ENCODE measurements around the gene IFT122.

The IFT122 gene

DNA sequence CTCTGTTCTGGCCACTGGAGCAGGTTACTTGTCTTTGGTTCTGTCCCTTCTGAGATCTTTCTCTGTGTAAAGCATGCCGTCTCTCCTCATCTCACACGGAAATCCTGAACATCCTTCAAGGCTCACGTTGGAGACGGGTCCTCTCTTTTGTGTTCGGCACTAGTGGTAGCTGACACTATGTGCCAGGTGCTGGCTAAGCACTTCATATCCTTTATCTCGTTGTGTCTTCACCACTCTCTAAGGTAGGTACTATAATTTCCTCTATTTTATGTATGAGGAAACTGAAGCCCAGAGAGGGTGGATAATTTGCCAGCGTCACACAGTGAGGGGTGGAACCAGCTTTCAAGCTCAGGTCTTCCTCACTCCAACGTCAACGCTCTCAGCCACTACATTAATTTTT lies 1.2 kb downstream of the IFT122 start:
- H3K9ac ChIP-seq (ENCODE audit: low read length in 2 of 2), result peak overlapping the region; percentile 74 to 78
- no peaks in the 10 kb centered on the region for H3K27me3 ChIP-seq (ENCODE audit: control insufficient read depth in 1 of 2, insufficient read depth in 2 of 2, low read length in 2 of 2)
- peaks cover 4 to 7% of the 10 kb centered on the region in 2 donors for H3K36me3 ChIP-seq (ENCODE audit: control insufficient read depth in 2 of 2, insufficient read depth in 2 of 2, low read length in 2 of 2)
- H3K9me3 ChIP-seq (ENCODE audit: control insufficient read depth in 2 of 2, low read length in 2 of 2), result no peaks in the 10 kb centered on the region
- peak overlapping the region; percentile 33 for H3K27ac ChIP-seq (ENCODE audit: low read length)
- peak overlapping the region; percentile 94 to 99 for H3K4me3 ChIP-seq (ENCODE audit: low read length in 2 of 2)
- H3K4me1 ChIP-seq (ENCODE audit: control insufficient read depth, insufficient read depth, low read length), result peaks cover 18% of the 10 kb centered on the region

GRCh38 chr3:129441782-129442181 lies 1.8 kb downstream of the IFT122 start:
- peak overlapping the region; percentile 29 to 78 for H3K9ac ChIP-seq (ENCODE audit: low read length in 2 of 2)
- H3K27me3 ChIP-seq (ENCODE audit: control insufficient read depth in 1 of 2, insufficient read depth in 2 of 2, low read length in 2 of 2), result no peaks in the 10 kb centered on the region
- peak overlapping the region in 1 of 2 donors; percentile 99 for H3K4me3 ChIP-seq (ENCODE audit: low read length in 2 of 2)
- H3K9me3 ChIP-seq (ENCODE audit: control insufficient read depth in 2 of 2, low read length in 2 of 2), result no peaks in the 10 kb centered on the region
- peak overlapping the region; percentile 33 for H3K27ac ChIP-seq (ENCODE audit: low read length)
- H3K4me1 ChIP-seq (ENCODE audit: control insufficient read depth, insufficient read depth, low read length), result peaks cover 18% of the 10 kb centered on the region
- peaks cover 3 to 4% of the 10 kb centered on the region in 2 donors for H3K36me3 ChIP-seq (ENCODE audit: control insufficient read depth in 2 of 2, insufficient read depth in 2 of 2, low read length in 2 of 2)

- Histone ChIP-seq H3K9me3 (ENCODE audit: control insufficient read depth in 2 of 2, low read length in 2 of 2) (no peaks in the 10 kb centered on the region), H3K27ac (ENCODE audit: low read length) (peak overlapping the region; percentile 33), H3K4me1 (ENCODE audit: control insufficient read depth, insufficient read depth, low read length) (peaks cover 18% of the 10 kb centered on the region), H3K9ac (ENCODE audit: low read length in 2 of 2) (no peak overlapping the region), H3K27me3 (ENCODE audit: control insufficient read depth in 1 of 2, insufficient read depth in 2 of 2, low read length in 2 of 2) (no peaks in the 10 kb centered on the region), H3K36me3 (ENCODE audit: control insufficient read depth in 2 of 2, insufficient read depth in 2 of 2, low read length in 2 of 2) (peaks cover 0 to 3% of the 10 kb centered on the region in 2 donors), H3K4me3 (ENCODE audit: low read length in 2 of 2) (peak overlapping the region in 1 of 2 donors; percentile 8)
Observed at GRCh38 chr3:129442486-129442885, 2.5 kb downstream of the IFT122 start.

- H3K4me1 ChIP-seq (ENCODE audit: control insufficient read depth, insufficient read depth, low read length), result peaks cover 18% of the 10 kb centered on the region
- H3K27me3 ChIP-seq (ENCODE audit: control insufficient read depth in 1 of 2, insufficient read depth in 2 of 2, low read length in 2 of 2), result no peaks in the 10 kb centered on the region
- H3K9ac ChIP-seq (ENCODE audit: low read length in 2 of 2), result no peak overlapping the region
- H3K4me3 ChIP-seq (ENCODE audit: low read length in 2 of 2), result peak overlapping the region in 1 of 2 donors; percentile 8
- H3K9me3 ChIP-seq (ENCODE audit: control insufficient read depth in 2 of 2, low read length in 2 of 2), result no peaks in the 10 kb centered on the region
- H3K27ac ChIP-seq (ENCODE audit: low read length), result no peak overlapping the region
- H3K36me3 ChIP-seq (ENCODE audit: control insufficient read depth in 2 of 2, insufficient read depth in 2 of 2, low read length in 2 of 2), result no peaks in the 10 kb centered on the region
Observed at GRCh38 chr3:129442947-129443346, 2.9 kb downstream of the IFT122 start.

GRCh38 chr3:129445471-129445870 lies 5.4 kb downstream of the IFT122 start:
- Histone ChIP-seq H3K9ac (ENCODE audit: low read length in 2 of 2) (no peak overlapping the region), H3K4me3 (ENCODE audit: low read length in 2 of 2) (no peak overlapping the region), H3K4me1 (ENCODE audit: control insufficient read depth, insufficient read depth, low read length) (peaks cover 14% of the 10 kb centered on the region), H3K27ac (ENCODE audit: low read length) (no peak overlapping the region), H3K9me3 (ENCODE audit: control insufficient read depth in 2 of 2, low read length in 2 of 2) (no peaks in the 10 kb centered on the region), H3K36me3 (ENCODE audit: control insufficient read depth in 2 of 2, insufficient read depth in 2 of 2, low read length in 2 of 2) (no peaks in the 10 kb centered on the region), H3K27me3 (ENCODE audit: control insufficient read depth in 1 of 2, insufficient read depth in 2 of 2, low read length in 2 of 2) (no peaks in the 10 kb centered on the region)

DNA sequence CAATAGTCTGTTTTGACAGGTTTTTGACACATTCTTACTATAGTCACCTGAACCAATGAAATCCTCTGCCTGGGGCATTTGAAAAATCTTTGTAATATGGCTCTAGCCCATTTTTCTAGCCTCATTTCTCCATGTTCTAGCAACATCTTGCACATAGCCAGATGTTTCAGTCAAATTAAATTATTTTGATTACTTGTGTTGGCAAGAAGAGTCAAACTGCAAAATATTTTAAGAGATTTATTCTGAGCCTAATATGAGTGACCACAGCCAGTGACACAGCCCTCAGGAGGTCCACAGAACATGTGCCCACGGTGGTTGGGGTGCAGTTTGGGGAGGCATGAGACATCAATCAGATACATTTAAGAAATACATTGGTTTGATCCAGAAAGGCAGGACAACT lies 6.9 kb downstream of the IFT122 start:
- H3K36me3 ChIP-seq (ENCODE audit: control insufficient read depth in 2 of 2, insufficient read depth in 2 of 2, low read length in 2 of 2), result peaks cover 0 to 3% of the 10 kb centered on the region in 2 donors
- H3K9me3 ChIP-seq (ENCODE audit: control insufficient read depth in 2 of 2, low read length in 2 of 2), result no peaks in the 10 kb centered on the region
- no peak overlapping the region for H3K9ac ChIP-seq (ENCODE audit: low read length in 2 of 2)
- H3K27me3 ChIP-seq (ENCODE audit: control insufficient read depth in 1 of 2, insufficient read depth in 2 of 2, low read length in 2 of 2), result no peaks in the 10 kb centered on the region
- H3K4me3 ChIP-seq (ENCODE audit: low read length in 2 of 2), result no peak overlapping the region
- peaks cover 2% of the 10 kb centered on the region for H3K4me1 ChIP-seq (ENCODE audit: control insufficient read depth, insufficient read depth, low read length)
- H3K27ac ChIP-seq (ENCODE audit: low read length), result no peak overlapping the region

GRCh38 chr3:129448186-129448895 lies 8.3 kb downstream of the IFT122 start:
- peaks cover 8 to 16% of the 10 kb centered on the region in 2 donors for H3K36me3 ChIP-seq (ENCODE audit: control insufficient read depth in 2 of 2, insufficient read depth in 2 of 2, low read length in 2 of 2)
- H3K9me3 ChIP-seq (ENCODE audit: control insufficient read depth in 2 of 2, low read length in 2 of 2), result no peaks in the 10 kb centered on the region
- H3K9ac ChIP-seq (ENCODE audit: low read length in 2 of 2), result no peak overlapping the region
- H3K4me3 ChIP-seq (ENCODE audit: low read length in 2 of 2), result no peak overlapping the region
- H3K4me1 ChIP-seq (ENCODE audit: control insufficient read depth, insufficient read depth, low read length), result no peaks in the 10 kb centered on the region
- H3K27me3 ChIP-seq (ENCODE audit: control insufficient read depth in 1 of 2, insufficient read depth in 2 of 2, low read length in 2 of 2), result no peaks in the 10 kb centered on the region
- H3K27ac ChIP-seq (ENCODE audit: low read length), result no peak overlapping the region

- peaks cover 11 to 27% of the 10 kb centered on the region in 2 donors for H3K36me3 ChIP-seq (ENCODE audit: control insufficient read depth in 2 of 2, insufficient read depth in 2 of 2, low read length in 2 of 2)
- no peaks in the 10 kb centered on the region for H3K4me1 ChIP-seq (ENCODE audit: control insufficient read depth, insufficient read depth, low read length)
- no peaks in the 10 kb centered on the region for H3K27me3 ChIP-seq (ENCODE audit: control insufficient read depth in 1 of 2, insufficient read depth in 2 of 2, low read length in 2 of 2)
- H3K9ac ChIP-seq (ENCODE audit: low read length in 2 of 2), result no peak overlapping the region
- no peaks in the 10 kb centered on the region for H3K9me3 ChIP-seq (ENCODE audit: control insufficient read depth in 2 of 2, low read length in 2 of 2)
- H3K27ac ChIP-seq (ENCODE audit: low read length), result no peak overlapping the region
- no peak overlapping the region for H3K4me3 ChIP-seq (ENCODE audit: low read length in 2 of 2)
Observed at GRCh38 chr3:129449279-129450115, 9.5 kb downstream of the IFT122 start.

DNA sequence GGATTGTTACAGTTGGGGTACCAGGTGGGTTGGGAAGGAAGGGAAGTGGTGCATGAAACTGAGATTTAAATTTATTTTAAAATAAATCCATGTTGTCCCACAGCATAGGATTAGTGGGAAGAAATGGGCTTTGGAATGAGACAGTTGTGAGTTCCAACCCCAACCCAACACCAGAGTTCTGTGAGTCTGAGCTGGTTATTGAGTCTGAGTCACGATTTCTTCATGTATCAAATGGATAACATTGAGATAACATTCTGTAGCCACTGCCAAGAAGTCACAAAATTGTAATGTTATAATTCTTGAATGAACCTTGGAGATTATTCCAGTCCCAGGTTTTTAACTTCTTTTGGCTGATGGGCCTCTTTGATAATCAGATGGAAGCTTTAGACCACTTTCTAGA lies 13.7 kb downstream of the IFT122 start:
- H3K4me3 ChIP-seq (ENCODE audit: low read length in 2 of 2), result no peak overlapping the region
- peaks cover 25 to 37% of the 10 kb centered on the region in 2 donors for H3K36me3 ChIP-seq (ENCODE audit: control insufficient read depth in 2 of 2, insufficient read depth in 2 of 2, low read length in 2 of 2)
- H3K9me3 ChIP-seq (ENCODE audit: control insufficient read depth in 2 of 2, low read length in 2 of 2), result no peaks in the 10 kb centered on the region
- H3K4me1 ChIP-seq (ENCODE audit: control insufficient read depth, insufficient read depth, low read length), result no peaks in the 10 kb centered on the region
- H3K9ac ChIP-seq (ENCODE audit: low read length in 2 of 2), result no peak overlapping the region
- H3K27ac ChIP-seq (ENCODE audit: low read length), result no peak overlapping the region
- H3K27me3 ChIP-seq (ENCODE audit: control insufficient read depth in 1 of 2, insufficient read depth in 2 of 2, low read length in 2 of 2), result no peaks in the 10 kb centered on the region

GRCh38 chr3:129460155-129460554 lies 20.1 kb downstream of the IFT122 start:
- Histone ChIP-seq H3K36me3 (ENCODE audit: control insufficient read depth in 2 of 2, insufficient read depth in 2 of 2, low read length in 2 of 2) (peaks cover 15 to 29% of the 10 kb centered on the region in 2 donors), H3K4me3 (ENCODE audit: low read length in 2 of 2) (no peak overlapping the region), H3K27ac (ENCODE audit: low read length) (no peak overlapping the region), H3K27me3 (ENCODE audit: control insufficient read depth in 1 of 2, insufficient read depth in 2 of 2, low read length in 2 of 2) (no peaks in the 10 kb centered on the region), H3K9me3 (ENCODE audit: control insufficient read depth in 2 of 2, low read length in 2 of 2) (no peaks in the 10 kb centered on the region), H3K4me1 (ENCODE audit: control insufficient read depth, insufficient read depth, low read length) (no peaks in the 10 kb centered on the region), H3K9ac (ENCODE audit: low read length in 2 of 2) (no peak overlapping the region)

DNA sequence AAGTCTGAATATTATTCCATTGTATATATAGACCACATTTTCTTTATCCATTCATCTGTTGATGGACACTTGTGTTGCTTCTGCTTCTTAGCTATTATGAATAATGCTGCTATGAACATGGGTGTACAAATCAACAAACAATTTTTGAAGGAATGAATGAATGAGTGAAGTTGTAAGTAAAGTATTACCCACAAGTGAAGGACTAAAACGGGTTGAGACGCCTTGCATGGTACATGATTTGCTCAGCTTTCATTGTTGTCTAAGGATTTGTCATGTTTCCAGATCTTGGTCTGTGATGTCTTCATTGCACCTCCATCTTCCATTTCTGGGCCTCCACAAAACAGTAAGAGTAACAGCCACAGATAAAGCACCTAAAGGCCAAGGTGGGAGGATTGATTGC lies 20.5 kb downstream of the IFT122 start:
- Histone ChIP-seq H3K36me3 (ENCODE audit: control insufficient read depth in 2 of 2, insufficient read depth in 2 of 2, low read length in 2 of 2) (peaks cover 15 to 29% of the 10 kb centered on the region in 2 donors), H3K27me3 (ENCODE audit: control insufficient read depth in 1 of 2, insufficient read depth in 2 of 2, low read length in 2 of 2) (no peaks in the 10 kb centered on the region), H3K27ac (ENCODE audit: low read length) (no peak overlapping the region), H3K9ac (ENCODE audit: low read length in 2 of 2) (no peak overlapping the region), H3K4me3 (ENCODE audit: low read length in 2 of 2) (no peak overlapping the region), H3K9me3 (ENCODE audit: control insufficient read depth in 2 of 2, low read length in 2 of 2) (no peaks in the 10 kb centered on the region), H3K4me1 (ENCODE audit: control insufficient read depth, insufficient read depth, low read length) (no peaks in the 10 kb centered on the region)

Measured in stomach smooth muscle (tissue), 2 donors.